RWPE2 (cell line): ENCODE data around the gene RPL19.
A peak's percentile ranks its signal among the peaks of the same experiment; 100 is the strongest.

Source experiments
- ATAC-seq: fragments of 200-7000 bp; cut with Tn5 transposase; 3 replicates; pipeline ENCODE4 v1.9.1; 2021; ENCODE audit warnings: low read depth
- DNase-seq: peaks from one replicate; pipeline ENCODE4 v3.0.0-alpha.2; 2020; ENCODE audit warnings: low spot score
- H3K27ac ChIP-seq: fragments of 450-650 bp; 2 replicates; pipeline ENCODE4 v1.5.1; 2017; ENCODE audit warnings: mild to moderate bottlenecking; ENCODE audit not compliant: poor library complexity, severe bottlenecking
- H3K27me3 ChIP-seq: fragments of 250-450 bp; sonication (Bioruptor Pico); 2 replicates; pipeline ENCODE4 v1.5.1; 2021; ENCODE audit warnings: mild to moderate bottlenecking, moderate library complexity; ENCODE audit not compliant: insufficient read depth, poor library complexity, severe bottlenecking
- H3K36me3 ChIP-seq: fragments of 250-450 bp; sonication (Bioruptor Pico); 2 replicates; pipeline ENCODE4 v1.5.1; 2020; ENCODE audit warnings: low read depth, mild to moderate bottlenecking, moderate library complexity
- H3K4me1 ChIP-seq: fragments of 250-450 bp; sonication (Bioruptor Pico); 2 replicates; pipeline ENCODE4 v1.5.1; 2021; ENCODE audit warnings: mild to moderate bottlenecking, moderate library complexity; ENCODE audit not compliant: insufficient read depth, poor library complexity, severe bottlenecking
- H3K4me3 ChIP-seq: fragments of 250-450 bp; sonication (Bioruptor Pico); 2 replicates; pipeline ENCODE4 v1.5.1; 2021; ENCODE audit warnings: mild to moderate bottlenecking, moderate library complexity; ENCODE audit not compliant: severe bottlenecking
- H3K9me3 ChIP-seq: fragments of 250-450 bp; sonication (Bioruptor Pico); 2 replicates; pipeline ENCODE4 v1.5.1; 2021; ENCODE audit warnings: mild to moderate bottlenecking, moderate library complexity; ENCODE audit not compliant: severe bottlenecking
- CTCF ChIP-seq: fragments of 450-650 bp; IDR thresholded peaks from one replicate; pipeline ENCODE4 v1.5.1; 2017; ENCODE audit warnings: mild to moderate bottlenecking, moderate library complexity; ENCODE audit not compliant: poor library complexity, severe bottlenecking

Gene RPL19

GRCh38 chr17:39229274-39229913, 29.3 kb downstream of the RPL19 start:
- peaks cover 5% of the 10 kb centered on the region for H3K4me1 ChIP-seq
- H3K9me3 ChIP-seq, result no peaks in the 10 kb centered on the region
- peaks cover 11% of the 10 kb centered on the region for H3K27me3 ChIP-seq
- H3K4me3 ChIP-seq, result no peak overlapping the region
- ATAC-seq (peak; percentile 83), DNase-seq (no peak)
- no peak overlapping the region for H3K27ac ChIP-seq
- TF ChIP-seq CTCF, result no peak
- H3K36me3 ChIP-seq, result no peaks in the 10 kb centered on the region

GRCh38 chr17:39230361-39230760, 30.3 kb downstream of the RPL19 start:
- H3K4me1 ChIP-seq, result peaks cover 5% of the 10 kb centered on the region
- TF ChIP-seq CTCF, result no peak
- no peak for DNase-seq

GRCh38 chr17:39231091-39231561, 31.0 kb downstream of the RPL19 start:
- Histone ChIP-seq H3K36me3 (no peaks in the 10 kb centered on the region), H3K4me1 (peaks cover 5% of the 10 kb centered on the region), H3K27ac (no peak overlapping the region), H3K27me3 (peaks cover 2% of the 10 kb centered on the region), H3K4me3 (no peak overlapping the region), H3K9me3 (no peaks in the 10 kb centered on the region)
- TF ChIP-seq CTCF, result no peak
- ATAC-seq (no peak), DNase-seq (no peak)

More at GRCh38 chr17:39230361-39230760, 30.3 kb downstream of the RPL19 start:
- ATAC-seq, result no peak
- Histone ChIP-seq H3K36me3 (no peaks in the 10 kb centered on the region), H3K27me3 (peaks cover 7% of the 10 kb centered on the region), H3K9me3 (no peaks in the 10 kb centered on the region), H3K27ac (no peak overlapping the region), H3K4me3 (no peak overlapping the region)

DNA sequence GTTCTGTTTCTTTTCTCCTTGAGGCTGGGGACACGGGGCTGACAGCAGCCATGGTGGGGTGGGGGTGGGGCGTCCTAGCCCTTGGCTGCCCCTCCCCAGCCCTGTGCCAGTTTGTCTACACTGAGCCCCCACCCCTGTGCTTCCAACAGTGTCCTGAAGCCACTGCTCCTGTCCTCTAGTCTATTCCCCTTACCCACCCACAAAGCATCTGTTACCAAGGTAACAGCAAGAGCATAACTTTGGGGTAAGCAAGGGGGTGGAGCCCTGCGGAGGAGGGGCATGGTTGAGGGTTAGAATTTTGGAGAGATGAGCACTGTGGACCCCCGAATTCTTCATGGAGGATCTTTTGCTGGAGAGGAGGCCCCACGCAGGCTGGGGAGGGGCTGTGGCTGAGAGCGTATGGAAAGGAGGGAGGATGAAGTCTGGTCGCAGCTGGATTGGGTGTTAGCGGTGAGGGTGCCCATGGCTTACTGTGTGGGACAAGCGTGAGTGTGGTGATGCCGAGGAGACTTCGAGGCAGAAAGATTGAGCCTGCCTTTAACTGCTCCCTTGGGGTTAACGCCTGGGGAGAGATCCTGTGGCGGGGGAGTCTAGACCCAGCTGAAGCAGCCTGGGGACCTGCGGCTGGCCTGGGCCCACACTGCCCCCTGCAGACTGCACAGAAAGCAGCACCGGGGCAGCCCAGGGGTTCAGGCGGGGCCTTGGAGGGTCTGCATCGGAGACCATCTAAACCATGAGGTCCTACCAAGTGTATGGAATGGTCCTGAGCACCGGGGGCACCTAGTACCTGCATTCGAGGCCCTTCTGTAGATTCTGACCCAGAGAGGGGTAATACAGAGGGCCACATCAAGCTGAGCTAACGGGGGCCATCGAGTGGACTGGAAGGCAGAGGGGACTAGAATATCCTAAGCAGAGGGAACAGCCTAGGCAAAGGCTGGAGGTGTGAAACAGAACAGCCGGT, 31.8 kb downstream of the RPL19 start:
- no peak overlapping the region for H3K4me3 ChIP-seq
- no peak for ATAC-seq

More for the DNA sequence above, 31.8 kb downstream of the RPL19 start:
- no peaks in the 10 kb centered on the region for H3K27me3 ChIP-seq
- no peak overlapping the region for H3K27ac ChIP-seq
- H3K9me3 ChIP-seq, result no peaks in the 10 kb centered on the region
- peak; percentile 37 for TF ChIP-seq CTCF
- no peak for DNase-seq
- no peaks in the 10 kb centered on the region for H3K36me3 ChIP-seq
- H3K4me1 ChIP-seq, result peaks cover 5% of the 10 kb centered on the region
